KOPT-K1 (cell line): ENCODE measurements around the gene FLVCR1.

Source experiments
- H3K27ac ChIP-seq: fragments of 200-600 bp; sonication (generic); 2 replicates; pipeline ENCODE4 v1.5.1; 2016; ENCODE audit warnings: antibody characterized with exemption, mild to moderate bottlenecking, low read depth, low read length; ENCODE audit not compliant: poor library complexity, severe bottlenecking
- H3K36me3 ChIP-seq: fragments of 200-600 bp; sonication (generic); 2 replicates; pipeline ENCODE4 v1.5.1; 2017; ENCODE audit warnings: antibody characterized with exemption, mild to moderate bottlenecking, low read length, moderate library complexity; ENCODE audit not compliant: insufficient read depth
- H3K9me3 ChIP-seq: fragments of 200-600 bp; sonication (generic); 2 replicates; pipeline ENCODE4 v1.5.1; 2017; ENCODE audit warnings: antibody characterized with exemption, low read length, mild to moderate bottlenecking; ENCODE audit not compliant: insufficient read depth, poor library complexity, severe bottlenecking

Gene FLVCR1

DNA sequence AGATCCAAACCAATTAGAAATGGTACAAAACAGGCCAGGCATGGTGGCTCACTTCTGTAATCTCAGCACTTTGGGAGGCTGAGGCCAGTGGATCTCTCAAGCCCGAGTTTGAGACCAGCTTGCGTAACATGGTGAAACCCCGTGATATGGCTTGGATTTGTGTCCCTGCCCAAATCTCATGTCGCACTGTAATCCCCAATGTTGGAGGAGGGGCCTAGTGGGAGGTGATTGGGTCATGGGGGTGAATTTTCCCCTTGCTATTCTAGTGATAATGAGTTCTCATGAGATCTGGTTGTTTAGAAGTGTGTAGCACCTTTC lies 85.3 kb downstream of the FLVCR1 start:
- Histone ChIP-seq H3K36me3 (no peaks in the 10 kb centered on the region), H3K27ac (no peak overlapping the region), H3K9me3 (no peaks in the 10 kb centered on the region)

DNA sequence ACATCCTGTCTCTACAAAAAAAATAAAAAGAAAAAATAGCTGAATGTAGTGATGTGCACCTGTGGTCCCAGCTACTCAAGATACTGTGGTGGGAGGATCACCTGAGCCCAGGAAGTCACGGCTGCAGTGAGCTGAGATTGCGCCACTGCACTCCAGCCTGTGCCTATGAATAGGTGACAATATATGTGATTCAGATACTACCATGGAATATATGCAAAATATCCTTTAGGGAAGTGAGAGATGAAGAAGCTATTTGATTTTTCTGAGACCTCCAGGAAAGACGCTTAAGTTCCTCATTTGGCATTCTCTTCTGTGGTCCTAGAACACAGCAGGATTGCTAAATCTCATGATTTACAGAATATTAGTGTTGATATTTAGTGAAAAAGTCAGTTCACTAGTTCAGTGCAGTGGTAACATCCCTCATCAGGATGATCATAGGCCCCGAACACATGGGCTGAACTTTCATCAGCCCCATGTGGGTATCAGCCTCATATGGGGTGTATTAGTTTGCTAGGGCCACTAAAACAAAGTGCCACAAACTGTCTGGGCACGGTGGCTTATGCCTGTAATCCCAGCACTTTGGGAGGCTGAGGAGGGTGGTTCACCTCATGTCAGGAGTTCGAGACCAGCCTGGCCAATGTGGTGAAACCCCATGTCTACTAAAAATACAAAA lies 86.3 kb downstream of the FLVCR1 start:
- Histone ChIP-seq H3K36me3 (no peaks in the 10 kb centered on the region), H3K27ac (no peak overlapping the region), H3K9me3 (no peaks in the 10 kb centered on the region)

DNA sequence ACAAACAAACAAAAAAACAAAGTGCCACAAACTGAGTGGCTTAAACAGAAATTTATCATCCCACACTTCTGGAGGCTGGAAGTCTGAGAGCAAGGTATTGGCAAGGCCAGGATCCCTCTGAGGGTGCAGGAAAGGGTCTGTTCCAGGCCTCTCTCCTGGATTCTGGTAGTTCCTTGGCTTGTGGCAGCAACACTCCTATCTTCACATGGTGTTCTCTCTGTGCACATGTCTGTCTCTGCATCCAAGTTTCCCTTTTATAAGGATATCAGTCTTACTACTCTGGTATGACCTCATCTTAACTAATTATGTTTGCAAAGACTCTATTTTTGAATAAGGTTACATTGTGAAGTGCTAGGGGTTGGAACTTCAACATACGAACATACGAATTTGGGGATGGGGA lies 87.0 kb downstream of the FLVCR1 start:
- Histone ChIP-seq H3K36me3 (no peaks in the 10 kb centered on the region), H3K9me3 (no peaks in the 10 kb centered on the region), H3K27ac (no peak overlapping the region)

DNA sequence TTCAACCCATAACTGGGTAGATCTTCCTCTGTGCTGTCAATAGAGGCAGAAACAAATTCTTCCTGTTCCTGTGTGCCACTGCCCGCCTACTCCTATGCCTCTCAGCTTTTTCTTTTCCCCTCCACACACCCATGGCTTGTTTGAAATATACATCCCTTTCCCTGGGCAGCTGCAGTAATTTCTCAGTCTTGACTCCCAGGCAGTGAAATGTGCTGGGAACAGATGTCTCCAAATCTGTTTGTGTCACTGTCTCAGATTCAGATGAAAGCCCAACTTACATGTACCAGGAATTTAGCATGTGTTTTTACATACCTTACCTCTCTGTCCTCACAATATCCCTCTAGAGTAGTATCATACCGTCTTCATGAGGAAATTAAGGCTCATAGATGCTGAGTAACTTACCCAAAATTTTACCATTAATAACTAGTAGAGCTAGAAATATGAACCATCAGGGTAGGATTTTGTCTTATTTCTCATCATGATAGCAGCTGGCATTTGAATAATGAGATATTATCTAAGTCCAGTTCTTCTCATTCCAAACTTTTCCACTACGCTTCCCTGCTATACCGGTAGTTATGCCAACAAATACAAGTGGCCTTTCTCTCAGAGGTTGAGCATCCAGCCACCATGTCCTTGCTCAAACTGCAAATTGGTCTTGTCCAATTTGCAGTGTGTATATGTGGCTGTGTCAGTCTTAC lies 87.5 kb downstream of the FLVCR1 start:
- H3K9me3 ChIP-seq, result no peaks in the 10 kb centered on the region
- H3K36me3 ChIP-seq, result no peaks in the 10 kb centered on the region
- H3K27ac ChIP-seq, result no peak overlapping the region

DNA sequence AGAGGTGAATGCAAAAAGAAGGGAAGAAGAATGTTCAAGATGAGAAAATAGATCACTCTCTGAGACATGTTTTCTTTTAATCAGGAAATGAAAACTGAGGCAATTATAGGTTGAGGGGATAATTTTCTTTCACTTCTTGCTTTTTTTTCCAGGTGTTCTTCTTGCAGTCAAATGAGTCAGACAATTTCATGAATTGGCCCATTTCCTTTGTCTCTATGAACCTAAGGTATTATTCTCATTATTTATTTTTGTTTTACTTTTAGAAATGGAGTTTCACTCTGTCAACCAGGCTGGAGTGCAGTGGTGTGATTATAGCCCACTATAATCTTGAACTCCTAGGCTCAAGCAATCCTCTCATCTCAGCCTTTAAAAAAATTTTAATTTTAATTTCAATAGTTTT lies 88.8 kb downstream of the FLVCR1 start:
- Histone ChIP-seq H3K36me3 (no peaks in the 10 kb centered on the region), H3K27ac (no peak overlapping the region), H3K9me3 (no peaks in the 10 kb centered on the region)
